KOPT-K1 (cell line): ENCODE data around the gene SLFNL1.

Experiments used
- H3K27ac ChIP-seq: fragments of 200-600 bp; sonication (generic); 2 replicates; pipeline ENCODE4 v1.5.1; 2016; ENCODE audit warnings: antibody characterized with exemption, mild to moderate bottlenecking, low read depth, low read length; ENCODE audit not compliant: poor library complexity, severe bottlenecking
- H3K36me3 ChIP-seq: fragments of 200-600 bp; sonication (generic); 2 replicates; pipeline ENCODE4 v1.5.1; 2017; ENCODE audit warnings: antibody characterized with exemption, mild to moderate bottlenecking, low read length, moderate library complexity; ENCODE audit not compliant: insufficient read depth
- H3K9me3 ChIP-seq: fragments of 200-600 bp; sonication (generic); 2 replicates; pipeline ENCODE4 v1.5.1; 2017; ENCODE audit warnings: antibody characterized with exemption, low read length, mild to moderate bottlenecking; ENCODE audit not compliant: insufficient read depth, poor library complexity, severe bottlenecking

Gene SLFNL1

GRCh38 chr1:40985161-40985560 is 36.4 kb downstream of the SLFNL1 start:
- H3K36me3 ChIP-seq, result peaks cover 92% of the 10 kb centered on the region
- no peaks in the 10 kb centered on the region for H3K9me3 ChIP-seq
- H3K27ac ChIP-seq, result no peak overlapping the region

GRCh38 chr1:40984531-40984930 is 37.0 kb downstream of the SLFNL1 start:
- H3K36me3 ChIP-seq, result peaks cover 86% of the 10 kb centered on the region
- no peak overlapping the region for H3K27ac ChIP-seq
- H3K9me3 ChIP-seq, result no peaks in the 10 kb centered on the region

- peaks cover 81% of the 10 kb centered on the region for H3K36me3 ChIP-seq
- H3K9me3 ChIP-seq, result no peaks in the 10 kb centered on the region
- no peak overlapping the region for H3K27ac ChIP-seq
These were observed 37.5 kb downstream of the SLFNL1 start for GRCh38 chr1:40984066-40984465.

- Histone ChIP-seq H3K9me3 (no peaks in the 10 kb centered on the region), H3K27ac (no peak overlapping the region), H3K36me3 (peaks cover 73% of the 10 kb centered on the region)
These were observed 38.2 kb downstream of the SLFNL1 start for GRCh38 chr1:40983286-40983685.

GRCh38 chr1:40982721-40983120 is 38.8 kb downstream of the SLFNL1 start:
- Histone ChIP-seq H3K36me3 (peaks cover 68% of the 10 kb centered on the region), H3K9me3 (no peaks in the 10 kb centered on the region), H3K27ac (no peak overlapping the region)

- Histone ChIP-seq H3K9me3 (no peaks in the 10 kb centered on the region), H3K27ac (no peak overlapping the region), H3K36me3 (peaks cover 59% of the 10 kb centered on the region)
These were observed 39.7 kb downstream of the SLFNL1 start for GRCh38 chr1:40981691-40982448.

- Histone ChIP-seq H3K27ac (peak overlapping the region; percentile 90), H3K36me3 (peaks cover 46% of the 10 kb centered on the region), H3K9me3 (no peaks in the 10 kb centered on the region)
These were observed 40.9 kb downstream of the SLFNL1 start for GRCh38 chr1:40980453-40981121.

- Histone ChIP-seq H3K36me3 (peaks cover 41% of the 10 kb centered on the region), H3K27ac (peak overlapping the region; percentile 90), H3K9me3 (no peaks in the 10 kb centered on the region)
These were observed 41.5 kb downstream of the SLFNL1 start for GRCh38 chr1:40980068-40980452.

- Histone ChIP-seq H3K27ac (peak within 1 kb of the TSS; percentile 90), H3K9me3 (no peaks in the 10 kb centered on the region), H3K36me3 (peaks cover 35% of the 10 kb centered on the region)
These were observed 42.1 kb downstream of the SLFNL1 start, which contains the start of gene CTPS1 for GRCh38 chr1:40979241-40980067. Gene CTPS1 (plus strand): TSS chr1:40979696. CDS start chr1:40983291, 3,595 bp downstream.

- H3K9me3 ChIP-seq, result no peaks in the 10 kb centered on the region
- H3K27ac ChIP-seq, result peak overlapping the region; percentile 90
- H3K36me3 ChIP-seq, result peaks cover 29% of the 10 kb centered on the region
These were observed 42.7 kb downstream of the SLFNL1 start for GRCh38 chr1:40978886-40979240.

- H3K36me3 ChIP-seq, result peaks cover 18% of the 10 kb centered on the region
- H3K9me3 ChIP-seq, result no peaks in the 10 kb centered on the region
- no peak overlapping the region for H3K27ac ChIP-seq
These were observed 43.8 kb downstream of the SLFNL1 start for GRCh38 chr1:40977716-40978115.

- Histone ChIP-seq H3K9me3 (no peaks in the 10 kb centered on the region), H3K27ac (no peak overlapping the region), H3K36me3 (peaks cover 12% of the 10 kb centered on the region)
These were observed 44.4 kb downstream of the SLFNL1 start for GRCh38 chr1:40976952-40977690.

- Histone ChIP-seq H3K36me3 (no peaks in the 10 kb centered on the region), H3K27ac (no peak overlapping the region)
These were observed 46.6 kb downstream of the SLFNL1 start for GRCh38 chr1:40974945-40975344.

GRCh38 chr1:40973912-40974311 is 47.6 kb downstream of the SLFNL1 start:
- Histone ChIP-seq H3K27ac (no peak overlapping the region), H3K9me3 (no peaks in the 10 kb centered on the region), H3K36me3 (no peaks in the 10 kb centered on the region)

More at GRCh38 chr1:40974945-40975344, 46.6 kb downstream of the SLFNL1 start:
- no peaks in the 10 kb centered on the region for H3K9me3 ChIP-seq
